Measurements from ENCODE around the gene KIAA0408.

DNA sequence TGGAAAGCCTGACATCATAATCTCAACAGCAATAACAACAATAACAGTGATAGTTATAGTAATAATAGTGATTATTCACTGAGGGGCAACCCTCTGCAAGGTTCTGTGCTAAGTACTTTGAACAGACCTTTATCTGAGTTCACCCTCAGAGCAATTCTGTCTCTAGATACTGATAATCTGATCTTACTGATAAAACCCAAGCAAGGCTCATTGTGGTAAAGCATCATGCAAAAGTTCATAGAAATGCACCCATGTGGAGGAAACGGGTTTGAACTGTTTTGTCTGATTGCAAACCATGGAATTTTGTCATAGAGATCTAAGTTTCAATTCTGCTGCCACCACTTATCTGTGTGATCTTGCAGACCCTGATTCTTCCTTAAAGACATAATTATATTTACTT, 1.3 kb upstream of the KIAA0408 start:
- TF ChIP-seq, protein P1, sequence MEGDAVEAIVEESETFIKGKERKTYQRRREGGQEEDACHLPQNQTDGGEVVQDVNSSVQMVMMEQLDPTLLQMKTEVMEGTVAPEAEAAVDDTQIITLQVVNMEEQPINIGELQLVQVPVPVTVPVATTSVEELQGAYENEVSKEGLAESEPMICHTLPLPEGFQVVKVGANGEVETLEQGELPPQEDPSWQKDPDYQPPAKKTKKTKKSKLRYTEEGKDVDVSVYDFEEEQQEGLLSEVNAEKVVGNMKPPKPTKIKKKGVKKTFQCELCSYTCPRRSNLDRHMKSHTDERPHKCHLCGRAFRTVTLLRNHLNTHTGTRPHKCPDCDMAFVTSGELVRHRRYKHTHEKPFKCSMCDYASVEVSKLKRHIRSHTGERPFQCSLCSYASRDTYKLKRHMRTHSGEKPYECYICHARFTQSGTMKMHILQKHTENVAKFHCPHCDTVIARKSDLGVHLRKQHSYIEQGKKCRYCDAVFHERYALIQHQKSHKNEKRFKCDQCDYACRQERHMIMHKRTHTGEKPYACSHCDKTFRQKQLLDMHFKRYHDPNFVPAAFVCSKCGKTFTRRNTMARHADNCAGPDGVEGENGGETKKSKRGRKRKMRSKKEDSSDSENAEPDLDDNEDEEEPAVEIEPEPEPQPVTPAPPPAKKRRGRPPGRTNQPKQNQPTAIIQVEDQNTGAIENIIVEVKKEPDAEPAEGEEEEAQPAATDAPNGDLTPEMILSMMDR (IDR thresholded peaks at IDR 0.05), result no peak
- TF ChIP-seq POLR2A (IDR thresholded peaks at IDR 0.05), result no peak
